Esophagus mucosa (tissue), 1 donor: Measurements from ENCODE around the gene CCDC87. TPM values are rescaled to one million over a fixed set of nuclear protein-coding genes. Genes with fewer than 3 reads are reported as not detected.
"Not testable (repeated sequence)": the region's sequence is repeated elsewhere in the genome, so short reads cannot be mapped to it uniquely, and the experiment has no call there.

Experiments
- ATAC-seq: fragments of 200-7000 bp; cut with Tn5 transposase; one replicate; pipeline ENCODE4 v1.9.1; 2020
- total RNA-seq: library from RNA; stranded (reverse); gene quantifications from one replicate; pipeline ENCODE4 v1.2.4, GENCODE V29; 2023
- donor health status: DM: yes; HTN: yes; CAD: no.

Gene CCDC87
- total RNA-seq, 1 donor from 2014 or later, result 0.16 TPM

DNA sequence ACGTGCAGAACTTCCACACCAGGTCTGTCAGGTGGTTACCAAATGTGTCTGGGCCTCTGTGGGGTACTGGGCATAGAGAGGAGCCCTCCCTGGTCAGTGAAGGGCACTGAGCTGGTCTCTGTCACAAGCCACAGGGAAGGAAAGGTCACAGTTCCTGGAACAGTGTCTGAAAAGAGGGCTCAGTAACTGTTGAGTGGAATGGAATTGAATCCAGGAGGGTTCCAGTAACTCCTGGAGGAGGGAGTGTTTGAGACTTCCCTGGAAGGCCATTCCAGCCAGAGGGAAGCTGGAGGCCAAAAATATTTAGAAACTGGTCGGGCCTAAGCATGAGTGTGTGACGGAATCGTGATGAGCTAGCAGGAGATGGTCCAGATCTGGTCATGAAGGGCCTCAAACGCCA, 38.3 kb downstream of the CCDC87 start:
- ATAC-seq, result no peak

DNA sequence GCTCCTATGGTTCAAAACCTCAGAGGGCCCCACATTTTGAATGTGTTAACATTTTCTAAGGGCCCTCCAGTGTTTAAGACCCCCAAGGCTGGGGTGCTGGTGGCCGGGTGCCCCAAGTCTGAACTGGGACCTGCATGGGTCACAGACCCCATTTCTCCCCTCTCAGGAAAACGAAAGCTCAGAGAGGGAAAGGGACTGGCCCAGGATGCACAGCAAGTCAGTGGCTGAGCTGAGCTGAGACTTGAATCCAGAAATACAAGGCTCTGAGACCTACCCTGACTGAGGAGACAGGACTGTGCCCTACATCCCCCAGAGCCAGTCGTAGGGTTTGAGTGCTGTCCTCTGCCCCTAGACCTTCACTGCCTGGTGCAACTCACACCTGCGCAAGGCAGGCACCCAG, 42.0 kb downstream of the CCDC87 start:
- ATAC-seq, result no peak

DNA sequence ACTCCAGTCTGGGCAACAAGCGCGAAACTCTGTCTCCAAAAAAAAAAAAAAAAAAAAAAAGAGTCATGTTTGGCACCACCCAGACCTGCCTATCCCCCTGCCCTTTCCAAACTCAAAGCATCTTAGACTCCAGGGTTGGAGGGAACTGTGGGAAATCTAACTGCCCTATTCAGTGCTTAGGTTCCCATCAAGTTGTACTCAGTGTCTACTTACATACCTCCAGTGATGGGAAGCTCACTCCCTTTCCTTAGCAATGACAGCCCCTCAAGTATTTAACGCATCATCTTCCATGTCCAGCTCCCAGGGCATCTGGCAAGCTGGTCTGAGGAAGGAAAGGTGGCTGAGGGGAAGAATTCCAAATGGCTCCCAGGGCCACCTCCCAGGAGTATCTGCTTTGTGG, 43.2 kb downstream of the CCDC87 start:
- ATAC-seq, result no peak

DNA sequence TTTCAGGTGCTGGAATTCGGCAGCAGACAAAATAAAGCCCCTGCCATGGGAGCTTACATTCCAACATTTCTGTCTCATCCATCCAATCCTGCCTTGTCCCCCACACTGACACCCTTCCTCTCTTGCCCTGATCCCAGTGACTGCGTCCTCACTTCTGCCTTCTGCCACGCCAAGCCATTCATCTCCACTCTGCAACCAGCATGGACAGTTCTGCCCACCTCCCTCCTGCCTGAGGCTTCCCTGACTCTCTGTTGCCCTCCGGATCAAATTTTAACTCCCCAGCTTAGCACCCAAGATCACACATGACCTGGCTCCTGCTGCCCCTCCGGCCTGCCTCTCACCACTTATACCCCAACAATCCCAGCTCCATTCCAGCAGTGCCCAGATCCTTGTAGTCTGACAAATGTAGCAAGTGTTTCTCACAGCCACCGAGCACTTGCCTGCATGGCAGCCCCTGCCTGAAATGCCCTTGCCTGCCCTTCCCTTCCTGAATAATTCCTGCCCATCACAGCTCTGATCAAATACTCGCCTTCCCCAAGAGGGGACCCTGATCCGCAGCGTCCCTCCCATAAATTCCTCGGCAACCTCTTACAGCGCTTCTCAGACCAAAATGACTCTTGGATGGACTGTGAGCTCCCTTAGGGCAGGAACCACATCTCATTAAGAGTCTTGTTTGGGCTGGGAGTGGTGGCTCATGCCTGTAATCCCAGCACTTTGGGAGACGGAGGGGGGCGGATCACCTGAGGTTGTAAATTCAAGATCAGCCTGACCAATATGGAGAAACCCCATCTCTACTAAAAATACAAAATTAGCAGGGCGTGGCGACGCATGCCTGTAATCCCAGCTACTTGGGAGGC, 43.9 kb downstream of the CCDC87 start:
- ATAC-seq, result no peak

GRCh38 chr11:66548041-66548440, 44.8 kb downstream of the CCDC87 start:
- ATAC-seq, result no peak

DNA sequence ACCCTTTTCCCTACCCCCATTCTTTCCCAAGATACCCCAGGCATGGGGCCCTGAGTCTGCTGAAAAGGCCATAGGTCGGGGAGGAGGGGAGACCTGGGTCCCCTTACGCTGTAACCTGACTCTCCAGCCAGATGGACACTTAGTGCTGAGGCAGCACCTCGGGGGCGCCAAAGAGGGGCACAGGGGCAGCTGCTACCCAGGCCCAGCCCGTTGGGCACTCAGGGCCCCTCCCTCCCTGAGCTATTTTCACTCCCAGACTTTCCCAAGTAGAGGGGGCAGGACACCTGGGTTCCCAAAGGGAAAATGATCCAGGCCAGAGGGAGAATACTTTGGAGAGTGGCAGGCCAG, 45.2 kb downstream of the CCDC87 start:
- no peak for ATAC-seq

GRCh38 chr11:66546966-66547661, 45.7 kb downstream of the CCDC87 start:
- ATAC-seq, result no peak

DNA sequence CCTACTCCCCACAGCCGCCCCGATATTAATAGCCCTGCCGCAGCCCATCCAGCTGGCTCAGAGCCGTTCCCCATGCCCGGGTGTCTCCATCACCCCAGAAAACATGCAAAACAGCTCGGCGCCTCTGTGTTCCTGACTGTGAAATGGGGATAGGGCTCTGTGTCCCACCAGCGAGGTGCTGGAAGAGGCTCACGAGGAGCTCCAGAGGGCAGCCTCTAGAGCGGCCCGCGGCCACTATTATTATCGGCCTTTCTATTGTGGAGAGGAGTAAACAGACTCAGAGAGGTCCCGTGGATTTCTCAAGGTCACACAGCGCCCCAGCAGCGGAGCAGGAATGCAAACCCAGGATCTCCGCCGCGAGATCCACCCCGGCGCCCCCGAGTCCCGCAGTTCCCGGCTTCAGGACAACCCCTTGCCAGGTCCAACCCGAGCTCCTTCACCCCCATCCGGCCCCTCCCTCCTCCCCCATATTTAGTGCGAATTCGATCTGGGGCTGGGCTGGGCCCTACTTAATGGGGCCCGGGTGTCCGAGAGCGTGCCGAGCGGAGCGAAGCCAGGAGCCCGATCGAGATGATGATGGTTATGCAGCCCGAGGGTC, 46.4 kb downstream of the CCDC87 start, which contains the start of gene ACTN3:
Gene ACTN3, plus strand, starts transcription at position 536 of the 598 bp plus-strand sequence. Its CDS starts 35 bp downstream, at position 571.
- ATAC-seq, result peak; percentile 1

DNA sequence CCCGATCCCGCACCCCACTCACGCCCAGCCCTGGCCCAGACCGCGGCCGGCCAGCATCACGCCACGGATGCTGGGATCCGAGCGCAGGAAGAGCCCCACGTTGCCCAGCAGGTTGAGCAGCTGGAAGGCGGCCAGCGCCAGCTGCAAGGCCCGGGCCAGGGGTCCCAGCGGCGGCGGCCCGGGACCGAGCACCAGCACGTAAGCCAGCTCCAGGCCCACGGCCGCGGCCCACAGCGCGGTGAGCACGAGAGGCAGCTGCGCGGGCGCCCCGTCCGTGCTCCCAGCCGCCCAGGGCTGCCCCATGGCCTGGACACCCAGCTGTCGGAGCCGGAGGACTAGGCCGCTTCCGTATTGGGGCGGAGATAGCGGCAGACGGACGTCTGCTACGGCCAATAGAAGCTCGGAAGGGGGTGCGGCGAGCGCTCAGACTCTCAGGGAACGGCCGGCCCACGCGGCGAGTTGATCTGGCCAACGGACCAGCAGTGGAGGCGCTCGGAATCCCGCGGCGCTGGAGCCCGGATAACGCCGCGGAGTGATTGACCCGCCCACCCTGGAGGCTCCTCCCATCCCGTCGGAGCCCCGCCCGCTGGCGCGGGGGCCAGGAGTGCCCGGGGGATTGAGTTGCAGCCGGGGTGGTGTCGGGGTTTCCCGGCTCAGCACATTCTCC, 47.0 kb downstream of the CCDC87 start, which contains the start of gene ZDHHC24:
Gene ZDHHC24, minus strand, starts transcription at position 348 of the 667 bp plus-strand sequence. Its CDS starts 45 bp downstream, at position 303.
- peak; percentile 95 for ATAC-seq

DNA sequence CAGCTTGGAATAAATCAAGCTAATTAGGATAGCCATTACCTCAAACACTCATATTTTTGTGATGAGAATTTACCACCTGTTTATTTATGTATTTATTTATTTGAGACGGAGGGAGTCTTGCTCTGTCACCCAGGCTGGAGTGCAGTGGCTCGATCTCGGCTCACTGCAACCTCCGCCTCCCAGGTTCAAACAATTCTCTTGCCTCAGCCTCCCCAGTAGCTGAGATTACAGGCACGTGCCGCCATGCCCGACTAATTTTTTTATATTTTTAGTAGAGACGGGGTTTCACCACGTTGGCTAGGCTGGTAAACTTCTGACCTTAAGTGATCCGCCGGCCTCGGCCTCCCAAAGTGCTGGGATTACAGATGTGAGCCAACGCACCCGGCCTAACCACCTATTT, 47.9 kb downstream of the CCDC87 start:
- ATAC-seq, result not testable (repeated sequence)

GRCh38 chr11:66543263-66544107, 49.4 kb downstream of the CCDC87 start:
- peak; percentile 14 for ATAC-seq

- ATAC-seq, result no peak
These were observed 50.5 kb downstream of the CCDC87 start for GRCh38 chr11:66542362-66542761.

- ATAC-seq, result no peak
These were observed 51.0 kb downstream of the CCDC87 start for GRCh38 chr11:66541892-66542291.

GRCh38 chr11:66540598-66540997, 52.3 kb downstream of the CCDC87 start:
- not testable (repeated sequence) for ATAC-seq

Other genes with a start within 250 kb of the CCDC87 start
- gene BRMS1, start 248.0 kb downstream of the CCDC87 start, total RNA-seq, result 31.8 TPM
- 3.5 TPM for gene B4GAT1, start 245.4 kb downstream of the CCDC87 start, total RNA-seq
- 3.6 TPM for gene SLC29A2, start 221.3 kb downstream of the CCDC87 start, total RNA-seq
- not detected for gene NPAS4, start 172.0 kb downstream of the CCDC87 start, total RNA-seq
- 66.4 TPM for gene MRPL11, start 154.2 kb downstream of the CCDC87 start, total RNA-seq
- gene PELI3, start 126.2 kb downstream of the CCDC87 start, total RNA-seq, result 3.7 TPM
- gene DPP3, start 112.6 kb downstream of the CCDC87 start, total RNA-seq, result 46.9 TPM
- 11.8 TPM for gene BBS1, start 82.4 kb downstream of the CCDC87 start, total RNA-seq
- 6.8 TPM for gene ZDHHC24, start 47.0 kb downstream of the CCDC87 start, total RNA-seq
- gene ACTN3, start 46.2 kb downstream of the CCDC87 start, total RNA-seq, result 0.44 TPM
- gene CTSF, start 24.5 kb downstream of the CCDC87 start, total RNA-seq, result 4.1 TPM
- gene CCS, start 122 bp upstream of the CCDC87 start, total RNA-seq, result 20.1 TPM
- 36.8 TPM for gene RBM14, start 23.6 kb upstream of the CCDC87 start, total RNA-seq
- 84.7 TPM for gene RBM4, start 45.6 kb upstream of the CCDC87 start, total RNA-seq
- gene RBM4B, start 84.8 kb upstream of the CCDC87 start, total RNA-seq, result 10.2 TPM
- gene SPTBN2, start 136.2 kb upstream of the CCDC87 start, total RNA-seq, result 138 TPM